Activated CD8-positive, alpha-beta T cell treated with anti-CD3 and anti-CD28 coated beads for 36 hours (primary cell): ENCODE results near the gene CATSPERD. TPM values are rescaled to one million over a fixed set of nuclear protein-coding genes. Genes with fewer than 3 reads are reported as not detected.
A peak's percentile ranks its signal among the peaks of the same experiment; 100 is the strongest.

Experiments used
- ATAC-seq: fragments of 200-7000 bp; cut with Tn5 transposase; one replicate; pipeline ENCODE4 v1.10.0; 2021; ENCODE audit warnings: mild to moderate bottlenecking, moderate library complexity
- CTCF ChIA-PET: fragments of 350-600 bp; sonication (Branson Sonifier 250); formaldehyde crosslinking; loops from one replicate; lab custom pipeline; 2021; ENCODE audit warnings: antibody characterized with exemption; lab: Charles Lee
- POLR2A ChIA-PET: fragments of 350-600 bp; sonication (Branson Sonifier 250); formaldehyde crosslinking; loops from one replicate; lab custom pipeline; 2021; ENCODE audit warnings: antibody characterized with exemption; lab: Charles Lee
- DNase-seq: peaks from one replicate; pipeline ENCODE4 v3.0.0-alpha.2; 2020
- H3K27ac Mint-ChIP-seq: one replicate; pipeline ENCODE4 v1.8.0; 2021; ENCODE audit warnings: mild to moderate bottlenecking, mixed read lengths
- H3K27me3 Mint-ChIP-seq: one replicate; pipeline ENCODE4 v1.8.0; 2021; ENCODE audit warnings: mixed read lengths
- H3K36me3 Mint-ChIP-seq: one replicate; pipeline ENCODE4 v1.8.0; 2021; ENCODE audit warnings: low read depth, mixed read lengths
- H3K4me1 Mint-ChIP-seq: one replicate; pipeline ENCODE4 v1.8.0; 2021; ENCODE audit warnings: low read depth, mixed read lengths
- H3K4me3 Mint-ChIP-seq: one replicate; pipeline ENCODE4 v1.8.0; 2021; ENCODE audit warnings: mild to moderate bottlenecking, moderate library complexity, mixed read lengths
- H3K9me3 Mint-ChIP-seq: one replicate; pipeline ENCODE4 v1.8.0; 2021; ENCODE audit warnings: mixed read lengths
- intact Hi-C: fragments of 100-400 bp; cut with micrococcal nuclease; formaldehyde crosslinking; loops from one replicate; pipeline ENCODE4 v1.10.0; 2022
- total RNA-seq, 2 experiments: library from RNA; stranded (reverse); gene quantifications; one replicate each; pipeline ENCODE4 v1.2.3, GENCODE V29; 2021
- TF ChIP-seq, protein P1 (sequence below): fragments of 200-600 bp; IDR thresholded peaks from one replicate; pipeline ENCODE4 v1.8.0; 2022; ENCODE audit warnings: antibody characterized with exemption, mild to moderate bottlenecking

CATSPERD gene
- total RNA-seq, 2 experiments from 2014 or later = not detected

DNA sequence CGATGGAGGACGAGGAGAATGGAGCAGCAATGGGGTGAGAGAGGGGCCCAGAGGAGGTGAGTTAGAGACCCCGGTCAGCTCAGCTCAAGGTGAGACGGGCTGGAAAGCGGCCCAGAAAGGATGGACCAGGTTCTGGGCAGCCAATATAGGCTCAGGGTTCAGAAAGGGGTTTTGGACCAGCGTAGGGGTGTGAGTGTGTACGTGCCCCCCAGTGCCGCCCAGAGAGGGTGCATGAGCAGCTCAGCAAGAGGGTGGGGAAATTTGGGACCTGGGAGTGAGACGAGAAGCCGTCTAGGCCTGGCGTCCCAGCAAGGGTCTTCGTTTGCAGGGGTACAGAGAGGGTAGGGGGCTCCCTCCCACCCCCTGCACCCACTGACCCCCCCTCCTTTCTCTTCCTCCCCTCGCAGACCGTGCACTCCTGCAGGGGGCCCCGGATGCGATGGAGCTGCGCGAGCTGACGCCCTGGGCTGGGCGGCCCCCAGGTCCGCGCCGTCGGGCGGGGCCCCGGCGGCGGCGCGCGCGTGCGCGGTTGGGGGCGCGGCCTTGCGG lies 107.0 kb downstream of the CATSPERD start:
- Mint-ChIP-seq H3K36me3 (no peaks in the 10 kb centered on the region), H3K9me3 (no peaks in the 10 kb centered on the region), H3K4me3 (peak overlapping the region; percentile 73), H3K27me3 (no peaks in the 10 kb centered on the region), H3K27ac (peak overlapping the region; percentile 79), H3K4me1 (peaks cover 7% of the 10 kb centered on the region)
- ChIA-PET POLR2A (interaction anchor here (1.0 to 3.5 kb wide), 11 partner anchors 12 to 151 kb away, joined by 3 to 34 read pairs (median 6); partner anchors contain the start of genes DUS3L, FUT6, NDUFA11 and RPL36), CTCF (interaction anchor here (0.7 to 3.5 kb wide), 7 partner anchors 20 to 195 kb away, joined by 3 to 36 read pairs (median 3); partner anchors contain the start of genes NRTN and RPL36)
- ATAC-seq (no peak), DNase-seq (no peak)
- TF ChIP-seq, protein P1, sequence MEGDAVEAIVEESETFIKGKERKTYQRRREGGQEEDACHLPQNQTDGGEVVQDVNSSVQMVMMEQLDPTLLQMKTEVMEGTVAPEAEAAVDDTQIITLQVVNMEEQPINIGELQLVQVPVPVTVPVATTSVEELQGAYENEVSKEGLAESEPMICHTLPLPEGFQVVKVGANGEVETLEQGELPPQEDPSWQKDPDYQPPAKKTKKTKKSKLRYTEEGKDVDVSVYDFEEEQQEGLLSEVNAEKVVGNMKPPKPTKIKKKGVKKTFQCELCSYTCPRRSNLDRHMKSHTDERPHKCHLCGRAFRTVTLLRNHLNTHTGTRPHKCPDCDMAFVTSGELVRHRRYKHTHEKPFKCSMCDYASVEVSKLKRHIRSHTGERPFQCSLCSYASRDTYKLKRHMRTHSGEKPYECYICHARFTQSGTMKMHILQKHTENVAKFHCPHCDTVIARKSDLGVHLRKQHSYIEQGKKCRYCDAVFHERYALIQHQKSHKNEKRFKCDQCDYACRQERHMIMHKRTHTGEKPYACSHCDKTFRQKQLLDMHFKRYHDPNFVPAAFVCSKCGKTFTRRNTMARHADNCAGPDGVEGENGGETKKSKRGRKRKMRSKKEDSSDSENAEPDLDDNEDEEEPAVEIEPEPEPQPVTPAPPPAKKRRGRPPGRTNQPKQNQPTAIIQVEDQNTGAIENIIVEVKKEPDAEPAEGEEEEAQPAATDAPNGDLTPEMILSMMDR = no peak
- intact Hi-C loops = no loop called here

DNA sequence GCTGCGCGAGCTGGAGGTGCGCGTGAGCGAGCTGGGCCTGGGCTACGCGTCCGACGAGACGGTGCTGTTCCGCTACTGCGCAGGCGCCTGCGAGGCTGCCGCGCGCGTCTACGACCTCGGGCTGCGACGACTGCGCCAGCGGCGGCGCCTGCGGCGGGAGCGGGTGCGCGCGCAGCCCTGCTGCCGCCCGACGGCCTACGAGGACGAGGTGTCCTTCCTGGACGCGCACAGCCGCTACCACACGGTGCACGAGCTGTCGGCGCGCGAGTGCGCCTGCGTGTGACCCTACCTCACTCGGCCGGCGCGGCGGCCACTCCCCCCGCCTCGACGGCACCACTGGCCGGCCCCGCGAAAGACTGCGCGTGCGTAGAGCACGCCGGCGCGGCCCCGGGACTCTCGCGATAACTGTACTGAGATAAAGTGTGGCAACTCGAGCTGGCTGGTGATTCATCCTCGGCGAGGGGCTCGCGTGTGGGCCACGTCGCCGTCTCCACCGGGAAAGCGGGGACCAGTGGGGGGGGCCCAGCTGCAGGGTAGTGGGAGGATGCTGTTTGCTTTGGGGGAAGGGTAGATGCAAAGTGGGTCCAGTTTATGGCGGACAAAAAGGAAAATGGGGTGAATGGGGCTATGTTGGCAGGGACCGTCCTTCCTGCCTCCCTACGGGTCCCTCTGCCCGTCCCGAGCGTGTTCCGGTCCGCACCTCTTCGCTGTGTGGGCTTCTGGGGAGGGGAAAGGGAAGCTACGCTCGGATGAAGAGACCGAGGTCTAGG lies 107.6 kb downstream of the CATSPERD start:
- intact Hi-C loops = no loop called here
- ChIA-PET POLR2A (interaction anchor here (0.6 to 3.5 kb wide), 19 partner anchors 11 to 151 kb away, joined by 3 to 34 read pairs (median 4); partner anchors contain the start of genes DUS3L, FUT6, NDUFA11 and RPL36), CTCF (interaction anchor here (0.7 to 3.5 kb wide), 7 partner anchors 20 to 194 kb away, joined by 3 to 36 read pairs (median 3); partner anchors contain the start of genes NRTN and RPL36)
- TF ChIP-seq, protein P1 = no peak
- Mint-ChIP-seq H3K36me3 (no peaks in the 10 kb centered on the region), H3K4me3 (peak overlapping the region; percentile 89), H3K4me1 (peaks cover 7% of the 10 kb centered on the region), H3K27ac (peak overlapping the region; percentile 95), H3K9me3 (no peaks in the 10 kb centered on the region), H3K27me3 (no peaks in the 10 kb centered on the region)
- ATAC-seq (peak; percentile 83), DNase-seq (peak; percentile 96)

Other genes starting within 250 kb of the CATSPERD start
- under 1 TPM; 0.38 to 0.50 TPM for gene TINCR, start 152.7 kb upstream of the CATSPERD start, total RNA-seq
- 10 to 100 TPM; 70.8 to 78.0 TPM for gene SAFB2, start 97.9 kb upstream of the CATSPERD start, total RNA-seq
- 100 to 1,000 TPM; 124 to 132 TPM for gene SAFB, start 97.6 kb upstream of the CATSPERD start, total RNA-seq
- gene MICOS13, start 40.1 kb upstream of the CATSPERD start, total RNA-seq = 10 to 100 TPM; 49.4 TPM
- 1 to 10 TPM; 2.7 to 3.5 TPM for gene HSD11B1L, start 39.6 kb upstream of the CATSPERD start, total RNA-seq
- gene RPL36, start 30.3 kb upstream of the CATSPERD start, total RNA-seq = 1,000 to 10,000 TPM; 1,711 to 1,715 TPM
- 100 to 1,000 TPM; 324 to 342 TPM for gene LONP1, start 491 bp upstream of the CATSPERD start, total RNA-seq
- 1 to 10 TPM; 4.4 to 5.0 TPM for gene PRR22, start 64.1 kb downstream of the CATSPERD start, total RNA-seq
- 10 to 100 TPM; 69.6 to 74.5 TPM for gene DUS3L, start 70.5 kb downstream of the CATSPERD start, total RNA-seq
- gene NRTN, start 84.4 kb downstream of the CATSPERD start, total RNA-seq = under 1 TPM in 1 of 2 experiments, not detected in 1; 0.72 TPM
- gene FUT6, start 119.1 kb downstream of the CATSPERD start, total RNA-seq = not detected
- gene FUT3, start 130.8 kb downstream of the CATSPERD start, total RNA-seq = not detected
- gene FUT5, start 149.9 kb downstream of the CATSPERD start, total RNA-seq = not detected
- 100 to 1,000 TPM; 233 to 237 TPM for gene NDUFA11, start 183.2 kb downstream of the CATSPERD start, total RNA-seq
- gene VMAC, start 184.2 kb downstream of the CATSPERD start, total RNA-seq = 1 to 10 TPM; 1.2 to 2.5 TPM
- 1 to 10 TPM; 2.1 to 2.8 TPM for gene CAPS, start 193.6 kb downstream of the CATSPERD start, total RNA-seq